Stimulated activated CD4-positive, alpha-beta T cell treated with anti-CD3 and anti-CD28 coated beads, Interleukin-12 subunit alpha, Interleukin-12 subunit beta, amount 100 ng/mL, for 4 hours (primary cell): ENCODE data around the gene TUBG1.

Source experiments
- DNase-seq: peaks from one replicate; pipeline ENCODE4 v3.0.0-alpha.2; 2020

Gene TUBG1

DNA sequence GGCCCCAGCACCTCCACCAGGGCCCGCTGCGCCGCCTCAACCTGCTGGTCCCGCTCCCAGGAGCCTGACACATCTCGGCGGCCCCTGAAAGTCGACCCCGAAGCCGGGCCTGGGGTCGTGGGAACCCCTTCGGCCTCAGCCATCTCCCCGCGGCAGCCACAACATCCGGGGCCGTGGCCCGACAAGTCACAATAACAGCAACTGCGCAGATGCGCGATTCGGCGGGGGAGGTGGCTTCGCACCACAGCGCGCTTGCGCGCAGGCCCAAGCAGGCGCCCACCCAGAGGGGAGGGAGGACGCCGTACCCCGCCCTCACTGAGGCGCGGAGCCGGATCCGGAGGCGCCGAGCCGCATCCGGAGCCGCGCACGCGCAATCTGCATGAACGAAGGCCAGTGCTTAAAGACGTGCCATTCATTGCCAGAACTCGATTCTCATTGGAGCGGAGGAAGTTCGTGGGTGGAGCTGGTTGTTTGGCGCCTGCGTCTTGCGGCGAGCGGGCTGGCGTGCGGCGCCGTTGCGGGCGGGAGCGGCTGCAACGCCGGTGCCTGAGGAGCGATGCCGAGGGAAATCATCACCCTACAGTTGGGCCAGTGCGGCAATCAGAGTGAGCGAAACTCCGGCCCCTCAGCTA, at the start of gene TUBG1, which contains the start of gene RETREG3:
Gene TUBG1, plus strand, starts transcription at position 502 of the 632 bp plus-strand sequence. Its CDS starts 55 bp downstream, at position 557.
Gene RETREG3, minus strand, starts transcription at position 193 of the 632 bp plus-strand sequence. Its CDS starts 50 bp downstream, at position 143.
- DNase-seq = peak; percentile 98

DNA sequence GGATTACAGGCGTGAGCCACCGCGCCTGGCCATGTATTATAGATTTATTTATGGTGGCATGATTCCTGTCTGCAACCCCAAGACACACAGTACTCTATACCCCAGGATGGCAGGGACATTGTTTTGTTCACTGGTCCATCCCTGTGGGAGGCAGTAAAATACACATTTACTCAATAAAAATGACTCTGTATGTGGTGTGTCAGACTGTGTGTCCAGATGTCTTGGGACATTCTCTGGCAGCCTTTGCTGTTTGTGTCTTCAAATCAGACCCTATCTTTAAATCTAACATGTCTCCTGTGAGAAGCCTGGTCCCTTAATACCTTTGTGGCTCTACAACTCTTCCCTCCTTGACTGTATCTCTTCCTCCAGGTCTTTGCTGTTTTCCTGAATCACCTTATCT, 49.2 kb upstream of the TUBG1 start:
- DNase-seq = no peak

DNA sequence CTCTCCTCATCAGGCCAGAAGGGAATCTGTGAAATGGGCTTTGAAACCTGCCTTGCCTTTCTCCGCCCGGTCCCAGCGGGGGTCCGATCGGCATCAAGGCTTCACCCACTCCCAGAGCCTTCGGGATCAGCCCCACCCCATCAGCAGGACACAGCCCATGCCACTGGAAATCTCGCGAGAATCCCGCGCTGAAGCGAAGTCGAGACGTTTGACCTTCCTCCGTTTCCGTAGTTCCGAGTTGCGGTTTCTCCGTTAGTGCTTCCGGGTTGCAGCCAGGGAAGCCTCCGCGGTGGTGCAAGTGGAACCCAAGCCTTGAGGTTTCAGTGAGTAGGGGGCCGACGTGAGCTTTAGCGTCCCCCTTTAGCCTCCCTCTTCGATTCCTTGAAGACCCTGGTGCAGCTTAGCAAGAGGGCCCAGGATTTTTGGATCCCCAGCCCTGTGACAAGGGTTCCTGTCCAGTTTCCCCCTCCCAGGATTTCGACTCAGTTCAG, 47.5 kb upstream of the TUBG1 start, which contains the start of gene COASY:
Gene COASY, plus strand, starts transcription at position 252 of the 491 bp plus-strand sequence. CDS start 475 bp downstream, outside the sequence.
- DNase-seq = peak; percentile 89

DNA sequence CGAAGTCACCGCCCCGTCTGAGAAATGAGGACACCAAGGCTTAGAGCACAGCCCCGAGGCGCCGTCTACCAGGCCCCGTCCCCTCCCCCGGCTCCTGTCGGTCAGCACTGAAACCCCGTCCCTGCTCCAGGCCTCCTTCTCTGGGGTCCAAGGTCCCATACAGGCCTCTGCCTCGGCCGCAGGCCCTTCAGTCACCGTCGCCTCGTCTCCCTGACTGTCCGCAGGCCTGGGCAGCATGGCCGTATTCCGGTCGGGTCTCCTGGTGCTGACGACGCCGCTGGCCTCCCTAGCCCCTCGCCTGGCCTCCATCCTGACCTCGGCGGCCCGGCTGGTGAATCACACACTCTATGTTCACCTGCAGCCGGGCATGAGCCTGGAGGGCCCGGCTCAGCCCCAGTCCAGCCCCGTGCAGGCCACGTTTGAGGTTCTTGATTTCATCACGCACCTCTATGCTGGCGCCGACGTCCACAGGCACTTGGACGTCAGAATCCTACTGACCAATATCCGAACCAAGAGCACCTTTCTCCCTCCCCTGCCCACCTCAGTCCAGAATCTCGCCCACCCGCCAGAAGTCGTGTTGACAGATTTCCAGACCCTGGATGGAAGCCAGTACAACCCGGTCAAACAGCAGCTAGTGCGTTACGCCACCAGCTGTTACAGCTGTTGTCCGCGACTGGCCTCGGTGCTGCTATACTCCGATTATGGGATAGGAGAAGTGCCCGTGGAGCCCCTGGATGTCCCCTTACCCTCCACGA, 46.9 kb upstream of the TUBG1 start:
- no peak for DNase-seq

DNA sequence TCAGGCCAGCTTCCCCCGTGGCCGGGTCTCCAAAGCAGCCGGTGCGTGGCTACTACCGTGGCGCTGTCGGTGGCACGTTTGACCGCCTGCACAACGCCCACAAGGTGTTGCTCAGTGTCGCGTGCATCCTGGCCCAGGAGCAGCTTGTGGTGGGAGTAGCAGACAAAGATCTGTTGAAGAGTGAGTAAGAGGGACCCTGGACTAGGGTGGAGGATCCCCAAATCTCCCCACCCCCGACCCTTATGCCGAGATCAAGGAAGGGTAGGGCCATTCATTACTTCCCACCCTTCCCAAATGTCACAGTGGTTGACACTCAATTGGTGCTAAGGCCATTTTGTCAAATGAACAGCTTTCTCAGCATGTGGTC, 46.4 kb upstream of the TUBG1 start:
- DNase-seq = no peak

DNA sequence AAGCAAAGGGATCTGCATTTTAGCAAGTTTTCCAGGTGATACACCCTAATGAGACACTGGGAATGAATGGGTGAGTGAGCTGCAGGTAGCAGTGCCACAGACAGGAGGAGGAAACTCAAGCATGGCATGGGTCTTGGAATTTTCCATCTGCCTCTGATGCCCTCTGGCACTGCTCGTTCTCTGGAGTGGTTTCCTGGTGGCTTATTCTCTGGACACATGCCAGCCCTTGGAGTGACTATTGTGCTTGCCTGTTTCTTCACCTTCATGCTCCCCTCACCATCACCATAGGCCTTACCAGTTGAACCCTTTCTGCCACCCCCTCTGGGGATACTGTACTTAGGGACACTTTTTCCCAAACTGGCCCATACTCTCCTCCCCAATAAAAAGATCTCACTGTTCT, 45.9 kb upstream of the TUBG1 start:
- no peak for DNase-seq

DNA sequence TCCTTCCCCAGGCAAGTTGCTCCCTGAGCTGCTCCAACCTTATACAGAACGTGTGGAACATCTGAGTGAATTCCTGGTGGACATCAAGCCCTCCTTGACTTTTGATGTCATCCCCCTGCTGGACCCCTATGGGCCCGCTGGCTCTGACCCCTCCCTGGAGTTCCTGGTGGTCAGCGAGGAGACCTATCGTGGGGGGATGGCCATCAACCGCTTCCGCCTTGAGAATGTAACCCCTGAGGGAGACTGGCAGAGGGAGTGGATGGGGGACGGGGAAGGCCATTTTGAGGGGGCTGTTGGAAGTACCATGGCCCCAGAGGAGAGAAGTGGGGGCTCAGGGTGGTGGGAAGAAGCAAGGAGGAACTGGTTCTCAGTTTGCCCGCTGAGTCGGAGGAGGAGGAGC, 45.5 kb upstream of the TUBG1 start:
- no peak for DNase-seq

DNA sequence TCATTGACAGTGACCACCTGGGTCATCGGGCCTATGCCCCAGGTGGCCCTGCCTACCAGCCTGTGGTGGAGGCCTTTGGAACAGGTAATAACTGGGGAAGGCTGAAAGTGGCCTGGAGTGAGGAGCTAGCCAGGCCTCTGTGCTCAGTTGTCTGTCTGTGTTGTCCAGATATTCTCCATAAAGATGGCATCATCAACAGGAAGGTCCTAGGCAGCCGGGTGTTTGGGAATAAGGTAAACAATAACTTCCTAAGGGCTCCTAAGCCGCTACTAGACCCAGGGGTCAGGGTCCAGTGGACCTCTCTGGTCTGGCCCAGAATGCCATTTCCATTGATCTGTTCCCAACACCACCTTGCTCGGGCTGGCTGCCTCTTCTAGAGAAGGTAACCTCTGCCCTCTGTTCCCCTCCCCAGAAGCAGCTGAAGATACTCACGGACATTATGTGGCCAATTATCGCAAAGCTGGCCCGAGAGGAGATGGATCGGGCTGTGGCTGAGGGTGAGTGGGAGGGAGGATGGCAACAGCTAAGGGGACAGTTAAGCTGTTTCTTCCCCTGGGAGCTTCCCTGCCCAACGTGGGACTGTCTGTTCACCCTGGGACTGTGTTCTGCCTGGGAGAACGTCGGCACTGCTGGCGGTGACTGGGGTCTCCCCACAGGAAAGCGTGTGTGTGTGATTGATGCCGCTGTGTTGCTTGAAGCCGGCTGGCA, 44.5 kb upstream of the TUBG1 start:
- no peak for DNase-seq

DNA sequence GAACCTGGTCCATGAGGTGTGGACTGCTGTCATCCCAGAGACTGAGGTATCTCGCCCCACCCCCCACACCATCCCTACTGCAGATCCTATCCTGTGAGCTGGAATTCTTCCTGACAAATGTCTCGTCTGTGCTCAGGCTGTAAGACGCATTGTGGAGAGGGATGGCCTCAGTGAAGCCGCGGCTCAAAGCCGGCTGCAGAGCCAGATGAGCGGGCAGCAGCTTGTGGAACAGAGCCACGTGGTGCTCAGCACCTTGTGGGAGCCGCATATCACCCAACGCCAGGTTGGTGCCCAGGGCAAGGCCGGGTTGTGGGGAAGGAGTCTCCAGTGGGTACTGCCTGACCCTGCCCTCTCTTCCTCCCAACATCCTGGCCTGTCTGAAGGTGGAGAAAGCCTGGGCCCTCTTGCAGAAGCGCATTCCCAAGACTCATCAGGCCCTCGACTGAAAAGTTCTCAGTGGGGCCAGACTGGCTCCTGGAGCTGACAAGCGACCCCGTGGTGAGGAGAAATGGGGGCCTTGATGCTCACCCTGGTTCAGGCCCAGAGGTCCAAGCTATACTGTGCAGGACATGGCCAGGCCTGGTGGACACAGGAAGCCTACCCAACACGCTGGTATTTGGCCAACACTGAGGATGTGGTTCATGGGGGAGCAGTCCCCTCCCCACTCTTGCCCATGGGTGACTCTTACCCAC, 43.8 kb upstream of the TUBG1 start:
- DNase-seq = no peak

DNA sequence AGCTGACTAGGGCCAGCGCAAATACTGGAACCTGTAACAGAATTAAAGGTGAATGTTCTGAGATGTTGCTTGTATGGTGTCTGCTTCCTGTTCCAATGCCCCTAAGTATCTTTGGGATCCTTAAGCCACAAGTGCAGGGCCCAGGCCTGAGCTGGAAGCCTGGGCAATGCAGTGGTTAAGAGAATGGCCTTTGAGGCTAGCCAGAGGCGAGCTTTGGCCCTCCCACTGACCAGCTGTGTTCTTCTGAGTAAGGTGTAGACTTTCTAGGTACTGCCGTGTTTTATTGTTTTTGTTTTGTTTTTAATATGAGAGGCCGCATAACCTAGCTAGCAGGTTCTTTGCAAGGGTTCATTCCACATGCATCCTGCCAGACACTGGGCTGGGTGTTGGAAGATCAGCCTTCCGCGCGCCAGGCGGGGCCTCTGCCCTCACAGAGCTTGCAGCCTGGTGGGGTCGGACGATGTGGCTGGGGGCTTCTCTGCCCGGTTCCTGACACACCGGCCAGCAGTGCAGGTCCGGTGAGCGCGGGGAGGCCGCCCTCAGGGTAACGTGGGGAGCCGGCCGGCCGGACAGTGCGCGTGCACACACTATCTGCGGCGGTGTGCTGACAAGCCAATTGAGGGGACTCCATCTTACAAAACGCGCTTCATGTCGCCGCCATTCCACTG, 43.1 kb upstream of the TUBG1 start:
- no peak for DNase-seq

DNA sequence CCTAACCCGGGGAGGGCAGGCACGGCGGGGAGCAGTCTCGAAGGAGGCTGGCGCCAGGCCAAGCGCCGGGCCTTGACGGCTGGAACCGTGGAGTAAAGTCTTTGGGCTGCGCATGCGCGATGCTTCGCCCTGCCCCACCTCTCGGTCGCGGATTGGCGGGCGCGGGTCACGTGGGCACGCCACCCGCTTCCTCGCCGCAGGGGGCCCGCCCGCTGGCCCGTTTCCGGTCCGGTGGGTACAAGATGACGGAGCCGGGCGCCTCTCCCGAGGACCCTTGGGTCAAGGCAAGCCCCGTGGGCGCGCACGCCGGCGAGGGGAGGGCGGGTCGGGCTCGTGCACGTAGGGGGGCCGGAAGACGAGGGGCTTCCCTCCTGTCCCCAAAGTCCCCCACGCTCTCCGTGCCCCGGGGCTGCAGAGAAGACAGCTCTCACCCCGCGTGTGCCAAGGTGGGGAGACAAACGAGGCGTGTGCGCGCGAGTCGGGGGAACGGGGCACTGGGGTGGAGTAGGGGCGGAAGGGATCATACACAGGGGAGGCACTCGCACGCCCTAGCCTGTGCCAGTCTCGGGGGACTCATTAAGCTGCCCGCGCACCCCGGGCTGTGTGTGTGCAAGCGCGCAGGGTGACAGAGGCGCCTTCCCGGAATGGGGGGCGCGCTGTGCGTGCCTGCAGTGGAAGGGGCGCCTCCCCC, 42.5 kb upstream of the TUBG1 start, which contains the start of gene MLX:
Gene MLX, plus strand, starts transcription at position 218 of the 691 bp plus-strand sequence. Its CDS starts 25 bp downstream, at position 243.
- peak; percentile 91 for DNase-seq

DNA sequence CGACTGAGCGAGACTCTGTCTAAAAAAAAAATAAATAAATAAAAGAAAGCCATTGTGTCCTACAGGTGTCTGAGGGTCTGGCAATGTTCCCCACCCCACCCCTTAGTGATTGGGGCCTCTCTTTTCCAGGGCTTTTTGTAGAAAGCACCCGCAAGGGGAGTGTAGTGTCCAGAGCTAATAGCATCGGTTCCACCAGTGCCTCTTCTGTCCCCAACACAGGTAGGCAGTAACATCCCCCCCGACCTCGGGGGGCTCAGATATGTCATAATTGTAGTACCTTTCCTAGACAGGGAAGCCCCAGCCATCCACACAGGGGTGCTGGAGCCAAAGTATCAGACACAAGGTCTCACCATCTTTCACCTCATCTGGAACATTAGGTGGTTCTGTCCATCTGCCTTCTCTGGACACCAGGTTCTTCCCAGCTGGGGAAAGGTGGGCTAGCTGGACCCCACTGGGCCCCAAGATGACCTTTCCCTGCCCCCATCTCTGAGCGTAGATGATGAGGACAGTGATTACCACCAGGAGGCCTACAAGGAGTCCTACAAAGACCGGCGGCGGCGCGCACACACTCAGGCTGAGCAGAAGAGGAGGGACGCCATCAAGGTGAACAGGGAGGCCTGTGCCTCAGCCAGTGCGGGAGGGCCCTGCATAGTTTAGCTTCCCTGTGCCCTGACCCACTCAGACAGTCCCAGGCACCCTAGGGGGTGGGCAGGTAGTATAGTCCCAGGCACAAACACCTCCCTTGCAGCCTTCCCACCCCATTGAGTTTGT, 41.0 kb upstream of the TUBG1 start:
- no peak for DNase-seq

DNA sequence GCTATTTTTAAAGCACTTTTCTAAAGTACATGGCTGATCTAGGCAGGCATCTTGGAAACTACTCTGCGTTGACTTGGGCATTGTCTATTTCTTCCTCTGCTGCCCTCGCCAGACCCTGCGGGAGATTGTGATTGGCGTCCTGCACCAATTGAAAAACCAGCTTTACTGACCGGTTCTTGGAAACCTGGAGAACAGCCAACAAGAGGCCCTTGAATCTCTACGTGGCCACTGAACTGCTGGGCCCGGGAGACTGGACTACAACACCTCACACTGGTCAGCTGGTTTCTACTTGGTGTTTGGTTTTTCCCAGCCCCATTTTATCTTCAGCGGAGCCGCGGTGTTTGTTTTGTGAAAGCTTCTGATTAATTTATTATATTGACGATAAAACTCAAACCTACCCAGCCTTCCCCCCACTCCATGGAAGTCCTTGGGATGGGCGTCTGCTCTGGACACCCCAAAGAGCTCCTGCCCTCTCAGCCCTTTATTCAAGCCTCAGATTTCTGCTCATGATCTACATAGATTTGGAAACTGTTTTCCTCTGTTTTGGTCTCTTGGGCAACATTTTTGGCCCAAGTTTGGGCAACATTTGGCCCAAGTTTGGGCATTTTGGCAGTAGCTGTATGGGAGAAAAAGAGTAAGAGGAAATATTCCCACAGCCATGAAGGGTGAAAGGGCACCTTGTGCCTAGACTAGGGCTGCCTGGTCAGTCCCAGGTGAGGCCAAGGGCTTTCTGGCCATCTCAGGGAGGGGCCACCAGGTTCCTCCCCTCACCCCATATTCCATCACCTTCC, 37.9 kb upstream of the TUBG1 start:
- no peak for DNase-seq

DNA sequence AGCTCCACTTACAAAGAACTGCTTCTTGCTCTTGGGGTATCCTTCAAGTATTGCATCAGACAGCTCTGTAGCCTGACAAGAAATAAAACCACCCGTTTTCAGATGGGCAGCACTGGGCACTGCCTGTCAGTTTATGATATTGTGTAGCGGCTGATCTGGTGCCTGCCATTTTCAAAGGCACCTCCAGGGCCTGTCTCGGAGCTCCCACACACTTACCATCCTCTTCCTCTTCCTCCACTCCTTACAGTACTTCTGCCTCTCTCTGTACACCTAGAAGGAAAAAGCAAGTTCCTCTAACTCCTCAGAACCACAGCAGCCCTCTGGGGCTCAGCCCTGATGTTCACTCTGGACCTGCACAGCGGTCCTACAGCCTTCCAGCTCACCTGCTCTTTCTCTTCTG, 36.4 kb upstream of the TUBG1 start:
- no peak for DNase-seq

DNA sequence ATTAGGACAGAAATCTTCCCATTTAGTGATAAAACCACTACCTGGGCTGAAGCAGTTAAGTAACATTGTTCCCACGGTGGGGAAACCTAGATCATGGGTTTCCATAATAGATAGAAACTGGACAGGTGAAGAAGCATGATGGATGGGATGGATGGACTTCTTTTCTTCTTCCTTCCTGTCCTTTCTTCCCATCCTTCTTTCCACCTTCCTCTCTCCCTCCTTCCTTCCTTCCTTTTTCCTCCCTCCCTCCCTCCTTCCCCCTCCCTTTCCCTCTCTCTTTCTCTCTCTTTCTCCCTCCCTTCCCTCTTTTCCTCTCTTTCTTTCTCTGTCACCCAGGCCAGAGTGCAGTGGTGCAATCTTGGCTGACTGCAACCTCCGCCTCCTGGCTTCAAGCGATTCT, 35.0 kb upstream of the TUBG1 start:
- DNase-seq = no peak

DNA sequence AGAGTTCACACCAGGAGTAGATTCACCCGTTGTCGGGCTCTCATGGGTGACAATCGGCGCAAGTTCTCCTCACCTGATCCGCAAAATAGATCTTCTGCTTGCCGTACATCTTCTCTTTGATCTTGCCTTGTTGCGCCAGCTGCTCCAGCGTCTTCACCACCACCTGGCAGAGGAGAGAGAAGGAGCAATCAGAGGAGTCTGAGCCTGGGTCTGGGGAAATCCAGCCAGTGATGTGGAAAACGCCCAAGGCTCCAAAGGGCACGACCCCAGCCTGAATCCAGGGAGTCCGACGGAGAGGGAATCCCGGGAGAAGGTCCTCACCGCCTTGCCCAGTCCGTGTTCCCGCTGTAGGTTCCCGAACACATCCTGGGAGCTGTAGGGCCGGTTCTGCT, 32.3 kb upstream of the TUBG1 start:
- no peak for DNase-seq

DNA sequence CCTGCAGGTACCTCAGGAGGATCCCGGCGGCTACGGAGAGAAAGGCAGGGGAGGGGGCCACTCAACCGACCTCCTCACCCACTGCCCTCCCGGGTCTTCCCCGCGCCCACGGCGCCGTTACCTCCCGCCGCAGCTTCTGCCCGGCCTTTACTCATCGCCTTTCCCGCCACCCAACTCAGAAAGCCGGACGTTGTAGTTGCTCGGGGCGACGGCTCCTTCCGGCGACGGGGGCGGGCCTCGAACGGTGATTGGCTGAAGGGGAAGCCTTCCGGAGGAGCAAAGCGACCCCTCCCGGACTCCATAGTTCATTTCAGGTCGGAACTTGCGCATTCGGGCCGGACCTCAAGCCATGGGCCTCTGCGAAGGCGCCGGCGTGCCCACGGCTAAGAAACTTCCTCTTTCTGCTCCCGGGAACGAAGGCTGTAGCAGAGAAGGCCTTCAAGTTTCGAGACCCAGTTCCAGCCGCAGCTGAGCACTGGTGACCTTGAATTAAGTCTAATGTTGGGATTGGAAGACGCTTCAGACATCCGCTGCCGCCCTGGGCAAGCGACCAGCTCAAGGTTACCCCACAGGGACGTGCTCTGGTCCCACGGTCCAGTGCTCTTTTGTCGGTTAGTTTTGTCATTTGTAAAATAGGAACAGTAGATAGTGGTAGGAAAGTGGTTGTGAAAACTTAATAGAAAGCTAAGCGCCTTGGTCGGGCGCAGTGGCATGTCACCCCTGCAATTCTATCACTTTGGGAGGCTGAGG, 31.8 kb upstream of the TUBG1 start, which contains the start of gene PSMC3IP:
Gene PSMC3IP, minus strand, starts transcription at position 198 of the 750 bp plus-strand sequence. Its CDS starts 43 bp downstream, at position 155.
- peak; percentile 91 for DNase-seq

DNA sequence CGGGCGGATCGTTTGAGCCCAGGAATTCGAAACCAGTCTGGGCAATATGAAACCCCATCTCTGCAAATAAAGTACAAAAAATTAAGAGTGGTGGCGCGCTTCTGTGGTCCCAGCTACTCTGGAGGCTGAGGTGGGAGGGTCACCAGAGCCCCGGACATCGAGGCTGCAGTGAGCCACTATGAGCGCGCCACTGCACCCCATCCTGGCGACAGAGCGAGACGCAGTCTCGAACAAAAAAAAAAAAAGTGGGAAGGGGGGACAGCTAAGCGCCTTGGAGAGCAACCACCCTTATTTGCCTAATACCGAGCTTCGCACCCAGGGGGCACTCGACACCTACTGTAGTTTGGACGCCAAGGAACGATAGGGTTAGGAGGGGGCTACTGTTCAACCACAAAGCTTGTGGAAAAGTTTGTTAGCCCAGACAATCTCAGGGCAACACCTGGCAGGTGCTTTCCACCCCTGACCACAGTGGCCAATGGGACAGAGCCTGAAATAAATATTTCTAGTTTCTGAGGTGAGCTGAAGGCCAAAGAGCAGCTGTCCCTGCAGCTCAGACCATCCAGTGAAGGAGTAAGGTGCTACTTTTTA, 31.1 kb upstream of the TUBG1 start:
- peak; percentile 70 for DNase-seq
